DMS114 treated with DMSO at 0.1 percent for 48 hours (cell line): ENCODE data around the gene ZRSR2.
"Not testable (repeated sequence)": the region's sequence is repeated elsewhere in the genome, so short reads cannot be mapped to it uniquely, and the experiment has no call there.

Experiments
- DNase-seq: peaks from one replicate; lab custom pipeline; 2025; ENCODE audit not compliant: unreplicated experiment; lab: John Stamatoyannopoulos, UW

ZRSR2 gene

GRCh38 chrX:15789979-15790768 is at the start of gene ZRSR2:
TSS of gene ZRSR2 (plus strand) at chrX:15790484. CDS start at chrX:15790496, 12 bp downstream.
- DNase-seq = peak; percentile 60

- no peak for DNase-seq
Observed at GRCh38 chrX:15744181-15744867, 46.0 kb upstream of the ZRSR2 start.

- no peak for DNase-seq
Observed at GRCh38 chrX:15745179-15745578, 45.1 kb upstream of the ZRSR2 start.

- not testable (repeated sequence) for DNase-seq
Observed at GRCh38 chrX:15746651-15747050, 43.6 kb upstream of the ZRSR2 start.

GRCh38 chrX:15747626-15748173 is 42.6 kb upstream of the ZRSR2 start:
- no peak for DNase-seq

GRCh38 chrX:15748841-15749240 is 41.4 kb upstream of the ZRSR2 start:
- DNase-seq = no peak

GRCh38 chrX:15749642-15750610 is 40.4 kb upstream of the ZRSR2 start:
- no peak for DNase-seq

- no peak for DNase-seq
Observed at GRCh38 chrX:15750611-15751154, 39.6 kb upstream of the ZRSR2 start.

- no peak for DNase-seq
Observed at GRCh38 chrX:15751155-15751819, 39.0 kb upstream of the ZRSR2 start.

- DNase-seq = no peak
Observed at GRCh38 chrX:15755091-15755490, 35.2 kb upstream of the ZRSR2 start.

- DNase-seq = no peak
Observed at GRCh38 chrX:15758140-15758539, 32.1 kb upstream of the ZRSR2 start.

GRCh38 chrX:15759886-15760285 is 30.4 kb upstream of the ZRSR2 start:
- not testable (repeated sequence) for DNase-seq

GRCh38 chrX:15761564-15762191 is 28.6 kb upstream of the ZRSR2 start:
- DNase-seq = peak; percentile 4

GRCh38 chrX:15769300-15769954 is 20.9 kb upstream of the ZRSR2 start:
- no peak for DNase-seq

- no peak for DNase-seq
Observed at GRCh38 chrX:15781961-15782699, 8.2 kb upstream of the ZRSR2 start.

- DNase-seq = no peak
Observed at GRCh38 chrX:15785176-15785750, 5.0 kb upstream of the ZRSR2 start.

- no peak for DNase-seq
Observed at GRCh38 chrX:15786915-15787314, 3.4 kb upstream of the ZRSR2 start.

- no peak for DNase-seq
Observed at GRCh38 chrX:15790769-15791290, 546 bp downstream of the ZRSR2 start.
